Calu3 (cell line): ENCODE measurements around the gene C10orf90. TPM values are rescaled to one million over a fixed set of nuclear protein-coding genes. Genes with fewer than 3 reads are reported as not detected.

Experiments used
- BruUV-seq: library from RNA; stranded (reverse); fragments of 400-500 nt; replicated peaks from 2 replicates; lab custom pipeline; 2021; lab: Mats Ljungman, UMichigan
- CTCF ChIA-PET: fragments of 300-600 bp; sonication (Branson Sonifier 250); formaldehyde crosslinking; loops from one replicate; lab custom pipeline; 2022; ENCODE audit warnings: antibody characterized with exemption; lab: Charles Lee
- DNase-seq: peaks from one replicate; pipeline ENCODE4 v3.0.0; 2022
- H3K27ac Mint-ChIP-seq: one replicate; pipeline ENCODE4 v1.8.0; 2022; ENCODE audit warnings: mixed read lengths; ENCODE audit not compliant: unreplicated experiment
- H3K27me3 Mint-ChIP-seq: one replicate; pipeline ENCODE4 v1.8.0; 2022; ENCODE audit warnings: mixed read lengths; ENCODE audit not compliant: unreplicated experiment
- H3K36me3 Mint-ChIP-seq: one replicate; pipeline ENCODE4 v1.8.0; 2022; ENCODE audit warnings: mild to moderate bottlenecking, moderate library complexity, mixed read lengths; ENCODE audit not compliant: insufficient read depth, unreplicated experiment
- H3K4me1 Mint-ChIP-seq: one replicate; pipeline ENCODE4 v1.8.0; 2022; ENCODE audit warnings: mild to moderate bottlenecking, low read depth, mixed read lengths; ENCODE audit not compliant: unreplicated experiment
- H3K4me3 Mint-ChIP-seq: one replicate; pipeline ENCODE4 v1.8.0; 2022; ENCODE audit warnings: mild to moderate bottlenecking, low read depth, moderate library complexity, mixed read lengths; ENCODE audit not compliant: unreplicated experiment
- H3K9me3 Mint-ChIP-seq: one replicate; pipeline ENCODE4 v1.8.0; 2022; ENCODE audit warnings: low read depth, mixed read lengths; ENCODE audit not compliant: unreplicated experiment
- CTCF ChIP-seq: fragments of 200-600 bp; IDR thresholded peaks from one replicate; pipeline ENCODE4 v1.8.0; 2022; ENCODE audit warnings: antibody characterized with exemption; ENCODE audit not compliant: unreplicated experiment
- intact Hi-C: fragments of 100-400 bp; cut with micrococcal nuclease; formaldehyde crosslinking; loops from one replicate; pipeline ENCODE4 v1.10.0; 2022; ENCODE audit not compliant: unreplicated experiment
- total RNA-seq: library from RNA; stranded (reverse); gene quantifications from 2 replicates; pipeline ENCODE4 v1.2.3, GENCODE V29; 2022

C10orf90 gene
- total RNA-seq, 1 experiment from 2014 or later = not detected

GRCh38 chr10:126448091-126448490, 222.4 kb downstream of the C10orf90 start:
- H3K9me3 Mint-ChIP-seq = peaks cover 1% of the 10 kb centered on the region

GRCh38 chr10:126439942-126440341, 230.6 kb downstream of the C10orf90 start:
- no peak for TF ChIP-seq CTCF
- CTCF ChIA-PET = no interaction called here
- no peaks in the 10 kb centered on the region for H3K4me1 Mint-ChIP-seq
- intact Hi-C loops = no loop called here
- BruUV-seq = no TSS peak
- DNase-seq = no peak
- H3K4me3 Mint-ChIP-seq = no peak overlapping the region
- no peaks in the 10 kb centered on the region for H3K36me3 Mint-ChIP-seq
- peaks cover 4% of the 10 kb centered on the region for H3K9me3 Mint-ChIP-seq
- H3K27ac Mint-ChIP-seq = no peak overlapping the region
- no peaks in the 10 kb centered on the region for H3K27me3 Mint-ChIP-seq

More at GRCh38 chr10:126448091-126448490, 222.4 kb downstream of the C10orf90 start:
- Mint-ChIP-seq H3K36me3 (no peaks in the 10 kb centered on the region), H3K27me3 (peaks cover 5% of the 10 kb centered on the region), H3K4me1 (no peaks in the 10 kb centered on the region), H3K27ac (no peak overlapping the region), H3K4me3 (no peak overlapping the region)
- no TSS peak for BruUV-seq
- no peak for DNase-seq
- CTCF ChIA-PET = no interaction called here
- intact Hi-C loops = no loop called here
- TF ChIP-seq CTCF = no peak

GRCh38 chr10:126438407-126438783, 232.1 kb downstream of the C10orf90 start:
- no peak overlapping the region for H3K4me3 Mint-ChIP-seq
- no TSS peak for BruUV-seq
- CTCF ChIA-PET = no interaction called here
- H3K9me3 Mint-ChIP-seq = peaks cover 4% of the 10 kb centered on the region
- no peak for DNase-seq
- TF ChIP-seq CTCF = no peak
- no peaks in the 10 kb centered on the region for H3K27me3 Mint-ChIP-seq
- no peak overlapping the region for H3K27ac Mint-ChIP-seq
- no peaks in the 10 kb centered on the region for H3K36me3 Mint-ChIP-seq
- intact Hi-C loops = no loop called here
- no peaks in the 10 kb centered on the region for H3K4me1 Mint-ChIP-seq

- Mint-ChIP-seq H3K27ac (no peak overlapping the region), H3K9me3 (peaks cover under 1% of the 10 kb centered on the region), H3K4me1 (no peaks in the 10 kb centered on the region), H3K36me3 (no peaks in the 10 kb centered on the region), H3K4me3 (no peak overlapping the region), H3K27me3 (no peaks in the 10 kb centered on the region)
- intact Hi-C loops = no loop called here
- DNase-seq = no peak
- BruUV-seq = no TSS peak
- no peak for TF ChIP-seq CTCF
- CTCF ChIA-PET = no interaction called here
Measured at GRCh38 chr10:126437635-126438406, 232.7 kb downstream of the C10orf90 start.
